ENCODE data around the gene SLAMF6.

The SLAMF6 gene

GRCh38 chr1:160446945-160447600 lies 76.0 kb downstream of the SLAMF6 start:
- no peak for TF ChIP-seq CTCF (conservative IDR thresholded peaks at IDR 0.05; ENCODE audit: low read length)
- no peak for DNase-seq (ENCODE audit: low read depth)
- H3K4me3 ChIP-seq (ENCODE audit: low read length): no peak overlapping the region

- TF ChIP-seq CTCF (conservative IDR thresholded peaks at IDR 0.05; ENCODE audit: low read length): no peak
- H3K4me3 ChIP-seq (ENCODE audit: low read length): no peak overlapping the region
- DNase-seq (ENCODE audit: low read depth): no peak
Measured at GRCh38 chr1:160439718-160440117, 83.3 kb downstream of the SLAMF6 start.

GRCh38 chr1:160438935-160439334 lies 84.1 kb downstream of the SLAMF6 start:
- TF ChIP-seq CTCF (conservative IDR thresholded peaks at IDR 0.05; ENCODE audit: low read length): no peak
- DNase-seq (ENCODE audit: low read depth): no peak
- H3K4me3 ChIP-seq (ENCODE audit: low read length): no peak overlapping the region

- no peak overlapping the region for H3K4me3 ChIP-seq (ENCODE audit: low read length)
- DNase-seq (ENCODE audit: low read depth): no peak
- no peak for TF ChIP-seq CTCF (conservative IDR thresholded peaks at IDR 0.05; ENCODE audit: low read length)
Measured at GRCh38 chr1:160438317-160438918, 84.6 kb downstream of the SLAMF6 start.

GRCh38 chr1:160437432-160438316 lies 85.4 kb downstream of the SLAMF6 start:
- no peak for DNase-seq (ENCODE audit: low read depth)
- no peak overlapping the region for H3K4me3 ChIP-seq (ENCODE audit: low read length)
- no peak for TF ChIP-seq CTCF (conservative IDR thresholded peaks at IDR 0.05; ENCODE audit: low read length)

- no peak overlapping the region for H3K4me3 ChIP-seq (ENCODE audit: low read length)
- DNase-seq (ENCODE audit: low read depth): peak; percentile 12
- no peak for TF ChIP-seq CTCF (conservative IDR thresholded peaks at IDR 0.05; ENCODE audit: low read length)
Measured at GRCh38 chr1:160436966-160437365, 86.1 kb downstream of the SLAMF6 start.
